CD8-positive, alpha-beta memory T cell (primary cell): Measurements from ENCODE around the gene DRGX. TPM values are rescaled to one million over a fixed set of nuclear protein-coding genes. Genes with fewer than 3 reads are reported as not detected.

Experiments
- CTCF ChIA-PET: fragments of 350-600 bp; sonication (Branson Sonifier 250); formaldehyde crosslinking; loops from one replicate; lab custom pipeline; 2021; ENCODE audit warnings: antibody characterized with exemption; lab: Charles Lee
- POLR2A ChIA-PET: fragments of 350-600 bp; sonication (Branson Sonifier 250); formaldehyde crosslinking; loops from one replicate; lab custom pipeline; 2021; ENCODE audit warnings: antibody characterized with exemption; lab: Charles Lee
- DNase-seq, 5 donors: peaks; one replicate each; pipeline versions ENCODE4 v3.0.0 to v3.0.0-alpha.2; 2020 to 2022; ENCODE audit warnings: mixed read lengths in 1 of 5
- H3K27ac ChIP-seq: one replicate; pipeline ENCODE4 v1.7.0; 2013; ENCODE audit warnings: low read depth, mild to moderate bottlenecking, low read length, moderate library complexity
- H3K27me3 ChIP-seq: 2 replicates; pipeline ENCODE4 v1.7.0; 2013; ENCODE audit warnings: low read length, mild to moderate bottlenecking; ENCODE audit not compliant: insufficient read depth, poor library complexity, severe bottlenecking
- H3K36me3 ChIP-seq: 2 replicates; pipeline ENCODE4 v1.7.0; 2013; ENCODE audit warnings: mild to moderate bottlenecking, low read length, moderate library complexity; ENCODE audit not compliant: insufficient read depth
- H3K4me1 ChIP-seq: 2 replicates; pipeline ENCODE4 v1.7.0; 2013; ENCODE audit warnings: mild to moderate bottlenecking, low read length, moderate library complexity; ENCODE audit not compliant: insufficient read depth
- H3K4me3 ChIP-seq: 2 replicates; pipeline ENCODE4 v1.7.0; 2013; ENCODE audit warnings: mild to moderate bottlenecking, low read length
- H3K9me3 ChIP-seq: 2 replicates; pipeline ENCODE4 v1.7.0; 2013; ENCODE audit warnings: mild to moderate bottlenecking, low read length
- H3K27ac Mint-ChIP-seq, 8 donors: one replicate each; pipeline ENCODE4 v1.8.0; 2020 to 2021; ENCODE audit warnings: mixed read lengths in 8 of 8, mild to moderate bottlenecking in 6 of 8, inconsistent platforms in 3 of 8, moderate library complexity in 3 of 8
- H3K27me3 Mint-ChIP-seq, 2 donors: one replicate each; pipeline ENCODE4 v1.8.0; 2020 to 2021; ENCODE audit warnings: mixed read lengths in 2 of 2, mild to moderate bottlenecking in 1 of 2, moderate library complexity in 1 of 2
- H3K36me3 Mint-ChIP-seq, 3 donors: one replicate each; pipeline ENCODE4 v1.8.0; 2020 to 2021; ENCODE audit warnings: mixed read lengths in 3 of 3, inconsistent platforms in 1 of 3, mild to moderate bottlenecking in 1 of 3
- H3K4me1 Mint-ChIP-seq, 3 donors: one replicate each; pipeline ENCODE4 v1.8.0; 2020 to 2021; ENCODE audit warnings: mixed read lengths in 3 of 3, inconsistent platforms in 1 of 3, mild to moderate bottlenecking in 1 of 3
- H3K4me3 Mint-ChIP-seq, 7 donors: one replicate each; pipeline ENCODE4 v1.8.0; 2020 to 2021; ENCODE audit warnings: mixed read lengths in 7 of 7, mild to moderate bottlenecking in 6 of 7, moderate library complexity in 4 of 7, inconsistent platforms in 2 of 7
- H3K9me3 Mint-ChIP-seq, 5 donors: one replicate each; pipeline ENCODE4 v1.8.0; 2020 to 2022; ENCODE audit warnings: mixed read lengths in 5 of 5, mild to moderate bottlenecking in 3 of 5, moderate library complexity in 2 of 5, inconsistent platforms in 1 of 5
- polyA plus RNA-seq: library from polyadenylated mRNA; unstranded; fragments of 300-500 nt; fragmentation: Illumina TruSeq; gene quantifications from one replicate; pipeline ENCODE4 v1.2.3, GENCODE V29; 2021
- total RNA-seq, 2 experiments: library from RNA; stranded (reverse); gene quantifications; one replicate each; pipeline ENCODE4 v1.2.3, GENCODE V29; 2021

The DRGX gene
- total and polyA plus RNA-seq, 3 experiments from 2014 or later = not detected

DNA sequence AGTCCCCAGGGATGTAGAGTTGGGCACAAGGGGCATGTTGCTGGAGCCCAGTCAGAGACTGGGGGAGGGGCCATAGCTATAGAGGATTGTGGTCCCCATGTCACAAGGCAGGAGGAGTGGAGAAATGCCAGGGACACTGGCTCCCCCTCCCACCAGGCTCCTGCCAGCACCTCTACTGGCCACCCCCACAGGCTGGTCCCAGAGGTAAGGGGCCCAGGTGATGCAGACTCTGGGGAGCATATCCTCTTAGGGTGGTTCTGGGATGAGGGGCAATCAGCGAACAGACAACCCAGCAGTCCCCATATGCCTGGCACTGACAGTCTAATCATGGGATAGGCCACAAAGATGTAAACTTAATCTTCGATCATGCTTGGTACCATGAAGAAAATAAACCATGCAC is 75.7 kb downstream of the DRGX start:
- no peaks in the 10 kb centered on the region for H3K27me3 Mint-ChIP-seq
- H3K27ac Mint-ChIP-seq = peak overlapping the region in 1 of 8 donors; percentile 80
- POLR2A ChIA-PET = no interaction called here
- no peaks in the 10 kb centered on the region for H3K4me1 Mint-ChIP-seq
- Histone ChIP-seq H3K27ac (no peak overlapping the region), H3K4me3 (no peak overlapping the region), H3K9me3 (no peaks in the 10 kb centered on the region), H3K36me3 (no peaks in the 10 kb centered on the region), H3K27me3 (no peaks in the 10 kb centered on the region), H3K4me1 (no peaks in the 10 kb centered on the region)
- no peaks in the 10 kb centered on the region for H3K36me3 Mint-ChIP-seq
- no peak for DNase-seq
- H3K4me3 Mint-ChIP-seq = no peak overlapping the region
- no peaks in the 10 kb centered on the region for H3K9me3 Mint-ChIP-seq
- CTCF ChIA-PET = no interaction called here

DNA sequence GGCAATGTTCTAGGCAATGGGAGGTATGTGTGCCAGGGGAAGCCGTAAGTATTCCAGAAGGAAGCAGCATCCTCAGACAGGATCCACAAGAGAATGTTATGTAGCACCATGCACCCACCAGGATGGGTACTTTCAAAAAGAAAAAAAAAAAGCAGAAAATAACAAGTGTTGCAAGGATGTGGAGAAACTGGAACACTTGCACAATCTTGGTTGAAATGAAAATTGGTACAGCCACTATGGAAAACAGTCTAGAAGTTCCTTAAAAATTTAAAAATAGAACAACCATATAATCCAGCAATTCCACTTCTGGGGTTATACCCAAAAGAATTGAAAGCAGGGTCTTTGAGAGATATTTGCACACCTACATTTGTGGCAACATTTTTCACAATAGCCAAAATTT is 76.7 kb downstream of the DRGX start:
- H3K4me1 Mint-ChIP-seq = no peaks in the 10 kb centered on the region
- no peaks in the 10 kb centered on the region for H3K36me3 Mint-ChIP-seq
- Histone ChIP-seq H3K4me1 (no peaks in the 10 kb centered on the region), H3K27ac (no peak overlapping the region), H3K4me3 (no peak overlapping the region), H3K36me3 (no peaks in the 10 kb centered on the region), H3K27me3 (no peaks in the 10 kb centered on the region), H3K9me3 (no peaks in the 10 kb centered on the region)
- no peak for DNase-seq
- H3K4me3 Mint-ChIP-seq = no peak overlapping the region
- no peaks in the 10 kb centered on the region for H3K9me3 Mint-ChIP-seq
- H3K27ac Mint-ChIP-seq = no peak overlapping the region
- ChIA-PET CTCF (no interaction called here), POLR2A (no interaction called here)
- H3K27me3 Mint-ChIP-seq = no peaks in the 10 kb centered on the region

DNA sequence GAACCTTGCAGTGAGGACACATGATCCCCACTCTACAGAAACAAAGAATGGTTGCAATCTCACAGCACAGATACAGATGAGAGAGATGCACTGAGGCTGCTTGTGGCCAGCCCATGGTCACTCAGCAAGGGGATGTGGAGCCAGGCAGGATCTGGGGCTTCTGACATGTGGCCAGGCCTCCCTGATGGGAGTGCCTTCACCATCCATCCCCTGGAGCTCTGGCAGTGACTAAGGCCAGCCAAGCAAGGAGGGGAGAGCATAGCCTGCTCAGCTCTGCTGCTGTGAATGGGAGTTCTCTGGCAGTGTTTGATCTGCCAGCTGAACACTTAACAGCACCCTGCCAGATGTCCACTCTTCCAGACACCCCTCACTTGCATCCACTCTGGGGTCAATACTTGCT is 77.1 kb downstream of the DRGX start:
- Histone ChIP-seq H3K4me1 (no peaks in the 10 kb centered on the region), H3K4me3 (no peak overlapping the region), H3K27ac (no peak overlapping the region), H3K27me3 (no peaks in the 10 kb centered on the region), H3K36me3 (no peaks in the 10 kb centered on the region), H3K9me3 (no peaks in the 10 kb centered on the region)
- Mint-ChIP-seq H3K9me3 (no peaks in the 10 kb centered on the region), H3K4me3 (no peak overlapping the region), H3K36me3 (no peaks in the 10 kb centered on the region), H3K27me3 (peaks cover 0 to 3% of the 10 kb centered on the region in 2 donors), H3K4me1 (no peaks in the 10 kb centered on the region), H3K27ac (no peak overlapping the region)
- DNase-seq = no peak
- POLR2A ChIA-PET = no interaction called here
- CTCF ChIA-PET = no interaction called here

DNA sequence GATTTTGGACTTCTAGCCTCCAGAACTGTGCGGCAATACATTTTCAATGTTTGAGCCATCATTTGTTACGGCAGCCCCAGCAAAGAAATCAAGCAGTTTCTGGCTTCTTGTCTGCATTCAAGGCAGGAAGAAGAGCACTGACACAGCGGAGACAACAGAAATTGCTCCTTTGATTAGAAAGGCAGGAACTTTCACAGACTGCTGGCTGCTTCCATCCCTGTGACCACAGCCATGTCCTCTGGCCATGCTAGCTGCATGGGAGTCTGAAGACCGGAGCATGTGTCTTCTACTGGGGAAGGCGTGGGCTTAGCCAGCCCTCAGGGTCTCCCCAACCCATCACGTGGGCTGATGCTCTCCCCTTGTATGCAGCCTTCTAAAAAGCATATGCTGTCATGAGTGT is 77.9 kb downstream of the DRGX start:
- H3K27ac Mint-ChIP-seq = no peak overlapping the region
- no peaks in the 10 kb centered on the region for H3K36me3 ChIP-seq
- H3K4me3 Mint-ChIP-seq = no peak overlapping the region
- no peak overlapping the region for H3K4me3 ChIP-seq
- H3K9me3 Mint-ChIP-seq = no peaks in the 10 kb centered on the region
- no peaks in the 10 kb centered on the region for H3K4me1 ChIP-seq
- H3K9me3 ChIP-seq = no peaks in the 10 kb centered on the region
- no peaks in the 10 kb centered on the region for H3K27me3 ChIP-seq
- ChIA-PET POLR2A (no interaction called here), CTCF (no interaction called here)
- H3K27me3 Mint-ChIP-seq = peaks cover 0 to 3% of the 10 kb centered on the region in 2 donors
- H3K4me1 Mint-ChIP-seq = no peaks in the 10 kb centered on the region
- H3K36me3 Mint-ChIP-seq = no peaks in the 10 kb centered on the region
- DNase-seq = no peak
- no peak overlapping the region for H3K27ac ChIP-seq

DNA sequence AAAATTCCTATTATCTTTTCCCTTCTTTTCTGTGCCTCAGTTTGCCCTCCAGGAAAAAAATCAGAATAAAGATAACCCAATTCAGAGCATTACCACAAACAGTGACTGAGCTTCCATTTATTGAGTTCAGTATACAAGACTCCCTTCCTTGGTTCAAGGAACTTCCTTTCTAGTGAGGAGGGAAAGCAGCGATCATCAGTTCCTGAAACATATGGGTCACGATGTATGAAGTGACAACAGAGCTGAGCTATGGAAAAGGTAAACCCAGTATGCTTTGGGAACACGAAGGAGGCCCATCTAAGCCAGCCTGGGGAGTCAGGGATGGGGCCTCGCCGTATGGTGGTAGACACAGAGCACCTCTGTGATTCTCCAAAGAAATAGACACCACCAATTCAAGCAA is 81.1 kb downstream of the DRGX start:
- Histone ChIP-seq H3K27ac (no peak overlapping the region), H3K27me3 (no peaks in the 10 kb centered on the region), H3K4me3 (no peak overlapping the region), H3K9me3 (no peaks in the 10 kb centered on the region), H3K4me1 (peaks cover under 1% of the 10 kb centered on the region), H3K36me3 (no peaks in the 10 kb centered on the region)
- CTCF ChIA-PET = no interaction called here
- H3K36me3 Mint-ChIP-seq = no peaks in the 10 kb centered on the region
- peaks cover 0 to 3% of the 10 kb centered on the region in 2 donors for H3K27me3 Mint-ChIP-seq
- no peak for DNase-seq
- H3K9me3 Mint-ChIP-seq = no peaks in the 10 kb centered on the region
- POLR2A ChIA-PET = no interaction called here
- H3K27ac Mint-ChIP-seq = no peak overlapping the region
- H3K4me1 Mint-ChIP-seq = peaks cover 8 to 10% (median 10%) of the 10 kb centered on the region in 3 donors
- no peak overlapping the region for H3K4me3 Mint-ChIP-seq

Other genes with a start within 250 kb of the DRGX start
- 10 to 100 TPM; 58.0 to 60.2 TPM for gene TMEM273, start 207.7 kb downstream of the DRGX start, total RNA-seq
- gene TMEM273, start 207.7 kb downstream of the DRGX start, polyA plus RNA-seq = 51.7 TPM
- not detected for gene C10orf71, start 96.9 kb downstream of the DRGX start, total RNA-seq
- gene C10orf71, start 96.9 kb downstream of the DRGX start, polyA plus RNA-seq = not detected
- gene ERCC6, start 143.0 kb upstream of the DRGX start, total RNA-seq = 10 to 100 TPM; 27.0 to 27.8 TPM
- 9.8 TPM for gene ERCC6, start 143.0 kb upstream of the DRGX start, polyA plus RNA-seq
- gene SLC18A3, start 214.2 kb upstream of the DRGX start, total RNA-seq = not detected
- not detected for gene SLC18A3, start 214.2 kb upstream of the DRGX start, polyA plus RNA-seq
- not detected for gene CHAT, start 217.9 kb upstream of the DRGX start, total RNA-seq
- not detected for gene CHAT, start 217.9 kb upstream of the DRGX start, polyA plus RNA-seq